CD14-positive monocyte (primary cell): Measurements from ENCODE around the gene CYP4F12. TPM values are rescaled to one million over a fixed set of nuclear protein-coding genes. Genes with fewer than 3 reads are reported as not detected.
"Not testable (repeated sequence)": the region's sequence is repeated elsewhere in the genome, so short reads cannot be mapped to it uniquely, and the experiment has no call there.

Experiments used
- DNase-seq, 3 donors: peaks; one replicate each; pipeline ENCODE4 v3.0.0-alpha.2; 2011 to 2022
- H2AFZ ChIP-seq: 2 replicates; pipeline ENCODE4 v1.6.0; 2012; ENCODE audit warnings: mild to moderate bottlenecking, low read depth, low read length, inconsistent platforms; ENCODE audit not compliant: insufficient read depth, poor library complexity, severe bottlenecking
- H3K27ac ChIP-seq, 2 donors: 1 replicate in 1 of 2; 2 replicates in 1 of 2; pipeline ENCODE4 v1.5.1; 2012 to 2013; ENCODE audit warnings: low read length in 2 of 2, control low read depth in 1 of 2, inconsistent platforms in 1 of 2, low read depth in 1 of 2, mild to moderate bottlenecking in 1 of 2
- H3K27me3 ChIP-seq, 2 donors: one replicate each; pipeline versions ENCODE4 v1.6.0 to v1.6.1; 2011 to 2013; ENCODE audit warnings: low read length in 2 of 2; ENCODE audit not compliant: control insufficient read depth in 2 of 2, insufficient read depth in 2 of 2
- H3K36me3 ChIP-seq, 2 donors: replicated peaks in 1 of 2; 1 replicate in 1 of 2; 2 replicates in 1 of 2; pipeline versions ENCODE4 v1.5.1 to v1.6.1; 2012 to 2013; ENCODE audit warnings: low read length in 2 of 2, control low read depth in 1 of 2, inconsistent platforms in 1 of 2, mild to moderate bottlenecking in 1 of 2; ENCODE audit not compliant: insufficient read depth in 2 of 2, control insufficient read depth in 1 of 2
- H3K4me1 ChIP-seq, 2 donors: 1 replicate in 1 of 2; 2 replicates in 1 of 2; pipeline versions ENCODE4 v1.5.1 to v1.6.1; 2012 to 2013; ENCODE audit warnings: low read length in 2 of 2, control low read depth in 1 of 2, inconsistent platforms in 1 of 2, mild to moderate bottlenecking in 1 of 2, moderate library complexity in 1 of 2; ENCODE audit not compliant: insufficient read depth in 2 of 2, control insufficient read depth in 1 of 2
- H3K4me2 ChIP-seq: replicated peaks from 2 replicates; pipeline ENCODE3; 2012; ENCODE audit warnings: low read length, moderate library complexity, mild to moderate bottlenecking; ENCODE audit not compliant: poor library complexity, severe bottlenecking; ENCODE audit errors: extremely low read depth
- H3K4me3 ChIP-seq, 3 experiments: fragments of 200-600 bp in 1 of 3; sonication (generic) in 1 of 3; replicated peaks in 1 of 3; 1 replicate in 2 of 3; 2 replicates in 1 of 3; pipeline ENCODE4 v1.5.1; 2011 to 2013; ENCODE audit warnings: low read length in 3 of 3, mild to moderate bottlenecking in 3 of 3, control low read depth in 2 of 3, low read depth in 2 of 3, inconsistent platforms in 1 of 3, moderate library complexity in 1 of 3
- H3K79me2 ChIP-seq: 2 replicates; pipeline ENCODE4 v1.6.0; 2012; ENCODE audit warnings: mild to moderate bottlenecking, control low read depth, inconsistent platforms, low read length, moderate library complexity; ENCODE audit not compliant: insufficient read depth
- H3K9ac ChIP-seq: 2 replicates; pipeline ENCODE4 v1.6.0; 2017; ENCODE audit warnings: low read length, mild to moderate bottlenecking; ENCODE audit not compliant: insufficient read depth, poor library complexity, severe bottlenecking
- H3K9me3 ChIP-seq, 2 donors: replicated peaks in 1 of 2; 1 replicate in 1 of 2; 2 replicates in 1 of 2; pipeline versions ENCODE4 v1.5.1 to v1.6.1; 2012 to 2013; ENCODE audit warnings: low read length in 2 of 2, control low read depth in 1 of 2; ENCODE audit not compliant: control insufficient read depth in 1 of 2, insufficient read depth in 1 of 2
- H4K20me1 ChIP-seq: 2 replicates; pipeline ENCODE4 v1.6.0; 2012; ENCODE audit warnings: mild to moderate bottlenecking, low read length, control low read depth, moderate library complexity; ENCODE audit not compliant: insufficient read depth
- H3K27ac Mint-ChIP-seq, 7 donors: one replicate each; pipeline ENCODE4 v1.8.0; 2020; ENCODE audit warnings: mild to moderate bottlenecking in 7 of 7, mixed read lengths in 7 of 7, moderate library complexity in 6 of 7, inconsistent platforms in 2 of 7
- H3K27me3 Mint-ChIP-seq, 3 donors: one replicate each; pipeline ENCODE4 v1.8.0; 2021 to 2022; ENCODE audit warnings: low read depth in 3 of 3, mild to moderate bottlenecking in 3 of 3, mixed read lengths in 3 of 3, moderate library complexity in 3 of 3, inconsistent platforms in 1 of 3
- H3K36me3 Mint-ChIP-seq, 2 donors: one replicate each; pipeline ENCODE4 v1.8.0; 2020; ENCODE audit warnings: mixed read lengths in 2 of 2, inconsistent platforms in 1 of 2, mild to moderate bottlenecking in 1 of 2
- H3K4me1 Mint-ChIP-seq: one replicate; pipeline ENCODE4 v1.8.0; 2020; ENCODE audit warnings: mild to moderate bottlenecking, mixed read lengths
- H3K4me3 Mint-ChIP-seq, 2 donors: one replicate each; pipeline ENCODE4 v1.8.0; 2020; ENCODE audit warnings: mild to moderate bottlenecking in 2 of 2, mixed read lengths in 2 of 2, moderate library complexity in 1 of 2
- H3K9me3 Mint-ChIP-seq, 7 donors: one replicate each; pipeline ENCODE4 v1.8.0; 2020 to 2022; ENCODE audit warnings: mixed read lengths in 7 of 7, mild to moderate bottlenecking in 6 of 7, moderate library complexity in 6 of 7, inconsistent platforms in 2 of 7
- CTCF ChIP-seq: fragments of 200-600 bp; IDR thresholded peaks from one replicate; pipeline ENCODE4 v1.8.0; 2022; ENCODE audit warnings: antibody characterized with exemption, mild to moderate bottlenecking
- WGBS: methylation state at CpG from one replicate; pipeline ENCODE4 v1.1.5; 2013; ENCODE audit warnings: missing lambda C conversion rate; ENCODE audit not compliant: insufficient coverage; 5-methylcytosine and 5-hydroxymethylcytosine counted together
- intact Hi-C, 2 donors: fragments of 100-400 bp; cut with micrococcal nuclease; formaldehyde crosslinking; loops; one replicate each; pipeline versions ENCODE4 v1.15.0 to v1.15.1; 2023
- polyA plus RNA-seq, 3 donors: library from polyadenylated mRNA; depleted of rRNA in 1 of 3; unstranded in 2 of 3; stranded (reverse) in 1 of 3; fragments of 300-500 nt in 2 of 3; fragments of >200 nt in 1 of 3; fragmentation: Illumina TruSeq in 2 of 3; gene quantifications; 1 replicate in 2 of 3; 2 replicates in 1 of 3; pipeline ENCODE4 v1.2.3, GENCODE V29; 2012 to 2021

Gene CYP4F12
- polyA plus RNA-seq, 3 donors: 0.09 TPM; not detected in 2

GRCh38 chr19:15679089-15679488 is 6.2 kb downstream of the CYP4F12 start:
- Mint-ChIP-seq H3K9me3 (peaks cover 0 to 3% (median 0%) of the 10 kb centered on the region in 7 donors), H3K4me1 (no peaks in the 10 kb centered on the region), H3K27ac (no peak overlapping the region), H3K36me3 (no peaks in the 10 kb centered on the region), H3K27me3 (peaks cover 11 to 19% (median 11%) of the 10 kb centered on the region in 3 donors), H3K4me3 (no peak overlapping the region)
- no peak overlapping the region for H2AFZ ChIP-seq
- H3K4me1 ChIP-seq: no peaks in the 10 kb centered on the region
- H3K27ac ChIP-seq: no peak overlapping the region
- H4K20me1 ChIP-seq: no peaks in the 10 kb centered on the region
- TF ChIP-seq CTCF: no peak
- WGBS: no CpG with 5 or more reads among the region's 4 CpGs
- no peaks in the 10 kb centered on the region for H3K79me2 ChIP-seq
- H3K4me3 ChIP-seq: no peak overlapping the region
- H3K36me3 ChIP-seq: no peaks in the 10 kb centered on the region
- H3K4me2 ChIP-seq: no peak overlapping the region
- no peak overlapping the region for H3K9ac ChIP-seq
- DNase-seq: no peak
- no peaks in the 10 kb centered on the region for H3K9me3 ChIP-seq
- peaks cover 0 to 3% of the 10 kb centered on the region in 2 donors for H3K27me3 ChIP-seq
- intact Hi-C loops: no loop called here

- DNase-seq, H3K36me3 Mint-ChIP-seq, H3K36me3 ChIP-seq, H3K9ac ChIP-seq, H3K4me2 ChIP-seq, H4K20me1 ChIP-seq, H3K27ac ChIP-seq, H2AFZ ChIP-seq, H3K27ac Mint-ChIP-seq, H3K27me3 ChIP-seq, intact Hi-C loops, H3K9me3 ChIP-seq, H3K4me3 ChIP-seq, H3K4me1 Mint-ChIP-seq, H3K4me3 Mint-ChIP-seq, H3K79me2 ChIP-seq, H3K4me1 ChIP-seq, H3K9me3 Mint-ChIP-seq: not testable (repeated sequence)
- peaks cover 11 to 15% (median 15%) of the 10 kb centered on the region in 3 donors for H3K27me3 Mint-ChIP-seq
- 89% methylated on average over 1 of the region's 4 CpGs for WGBS
Observed at GRCh38 chr19:15679865-15680264, 7.0 kb downstream of the CYP4F12 start.
